ENCODE data around the gene ZNF396. TPM values are rescaled to one million over a fixed set of nuclear protein-coding genes. Genes with fewer than 3 reads are reported as not detected.
A peak's percentile ranks its signal among the peaks of the same experiment; 100 is the strongest.

The ZNF396 gene
- total RNA-seq, 2 experiments from 2014 or later: 1.9 to 2.8 TPM

GRCh38 chr18:35343936-35344735, 33.0 kb downstream of the ZNF396 start, which contains the start of gene ZNF24:
TSS of gene ZNF24 (minus strand) at chr18:35344420. CDS start at chr18:35340650, 3,770 bp downstream.
- H3K27me3 Mint-ChIP-seq: no peaks in the 10 kb centered on the region
- POLR2A ChIA-PET: interaction anchor here (0.5 to 2.4 kb wide), 9 partner anchors 9 to 785 kb away, joined by 3 to 19 read pairs (median 4); partner anchors contain the start of genes INO80C, SLC39A6, ZNF396 and ZNF397
- no peaks in the 10 kb centered on the region for H3K9me3 Mint-ChIP-seq
- H3K4me3 Mint-ChIP-seq: peak within 1 kb of the TSS; percentile 97
- peak within 1 kb of the TSS; percentile 95 for H3K27ac Mint-ChIP-seq
- ATAC-seq (ENCODE audit: low read depth): peak; percentile 87
- peaks cover 11% of the 10 kb centered on the region for H3K36me3 Mint-ChIP-seq
- peak; percentile 93 for DNase-seq
- H3K4me1 Mint-ChIP-seq: peaks cover 21% of the 10 kb centered on the region

- POLR2A ChIA-PET: interaction anchor here (0.5 to 2.4 kb wide), 8 partner anchors 8 to 785 kb away, joined by 3 to 19 read pairs (median 4); partner anchors contain the start of genes INO80C, SLC39A6, ZNF397 and ZSCAN30
- H3K9me3 Mint-ChIP-seq: no peaks in the 10 kb centered on the region
- ATAC-seq (ENCODE audit: low read depth): no peak
- H3K36me3 Mint-ChIP-seq: peaks cover 17% of the 10 kb centered on the region
- no peaks in the 10 kb centered on the region for H3K27me3 Mint-ChIP-seq
- DNase-seq: no peak
- H3K4me3 Mint-ChIP-seq: peak overlapping the region; percentile 97
- H3K4me1 Mint-ChIP-seq: peaks cover 23% of the 10 kb centered on the region
- peak overlapping the region; percentile 95 for H3K27ac Mint-ChIP-seq
Measured at GRCh38 chr18:35343488-35343935, 33.6 kb downstream of the ZNF396 start.

GRCh38 chr18:35337286-35337685, 39.9 kb downstream of the ZNF396 start:
- H3K9me3 Mint-ChIP-seq: no peaks in the 10 kb centered on the region
- H3K27ac Mint-ChIP-seq: no peak overlapping the region
- POLR2A ChIA-PET: no interaction called here
- no peak for ATAC-seq (ENCODE audit: low read depth)
- peaks cover 8% of the 10 kb centered on the region for H3K4me1 Mint-ChIP-seq
- H3K27me3 Mint-ChIP-seq: no peaks in the 10 kb centered on the region
- H3K36me3 Mint-ChIP-seq: peaks cover 71% of the 10 kb centered on the region
- no peak overlapping the region for H3K4me3 Mint-ChIP-seq
- no peak for DNase-seq

- Mint-ChIP-seq H3K27ac (no peak overlapping the region), H3K36me3 (peaks cover 72% of the 10 kb centered on the region), H3K27me3 (no peaks in the 10 kb centered on the region), H3K4me1 (peaks cover 5% of the 10 kb centered on the region), H3K4me3 (no peak overlapping the region), H3K9me3 (no peaks in the 10 kb centered on the region)
- DNase-seq (no peak), ATAC-seq (ENCODE audit: low read depth) (no peak)
- POLR2A ChIA-PET: no interaction called here
Measured at GRCh38 chr18:35335866-35336265, 41.3 kb downstream of the ZNF396 start.

GRCh38 chr18:35334821-35335220, 42.3 kb downstream of the ZNF396 start:
- Mint-ChIP-seq H3K4me1 (peaks cover 1% of the 10 kb centered on the region), H3K9me3 (no peaks in the 10 kb centered on the region), H3K4me3 (no peak overlapping the region), H3K27me3 (no peaks in the 10 kb centered on the region), H3K36me3 (peaks cover 69% of the 10 kb centered on the region), H3K27ac (no peak overlapping the region)
- ATAC-seq (ENCODE audit: low read depth) (no peak), DNase-seq (no peak)
- POLR2A ChIA-PET: interaction anchor here (0.7 kb wide), 1 partner anchor 9 kb away, joined by 3 read pairs; the partner anchor contains the start of gene ZNF24

GRCh38 chr18:35334212-35334611, 42.9 kb downstream of the ZNF396 start:
- DNase-seq (no peak), ATAC-seq (ENCODE audit: low read depth) (no peak)
- Mint-ChIP-seq H3K4me1 (peaks cover 1% of the 10 kb centered on the region), H3K27ac (no peak overlapping the region), H3K4me3 (no peak overlapping the region), H3K9me3 (no peaks in the 10 kb centered on the region), H3K36me3 (peaks cover 63% of the 10 kb centered on the region), H3K27me3 (no peaks in the 10 kb centered on the region)
- POLR2A ChIA-PET: no interaction called here

GRCh38 chr18:35331367-35332087, 45.6 kb downstream of the ZNF396 start:
- no peaks in the 10 kb centered on the region for H3K4me1 Mint-ChIP-seq
- H3K27ac Mint-ChIP-seq: no peak overlapping the region
- ATAC-seq (ENCODE audit: low read depth) (no peak), DNase-seq (no peak)
- H3K36me3 Mint-ChIP-seq: peaks cover 41% of the 10 kb centered on the region
- POLR2A ChIA-PET: no interaction called here
- H3K9me3 Mint-ChIP-seq: peaks cover 1% of the 10 kb centered on the region
- no peak overlapping the region for H3K4me3 Mint-ChIP-seq
- no peaks in the 10 kb centered on the region for H3K27me3 Mint-ChIP-seq

- Mint-ChIP-seq H3K4me1 (no peaks in the 10 kb centered on the region), H3K27me3 (no peaks in the 10 kb centered on the region), H3K9me3 (peaks cover 1% of the 10 kb centered on the region), H3K36me3 (peaks cover 20% of the 10 kb centered on the region), H3K27ac (no peak overlapping the region), H3K4me3 (no peak overlapping the region)
- POLR2A ChIA-PET: no interaction called here
- DNase-seq (no peak), ATAC-seq (ENCODE audit: low read depth) (no peak)
Measured at GRCh38 chr18:35328868-35329267, 48.3 kb downstream of the ZNF396 start.

GRCh38 chr18:35326695-35327387, 50.3 kb downstream of the ZNF396 start:
- Mint-ChIP-seq H3K9me3 (peaks cover 3% of the 10 kb centered on the region), H3K4me3 (no peak overlapping the region), H3K4me1 (no peaks in the 10 kb centered on the region), H3K36me3 (peaks cover 4% of the 10 kb centered on the region), H3K27me3 (no peaks in the 10 kb centered on the region), H3K27ac (no peak overlapping the region)
- ATAC-seq (ENCODE audit: low read depth) (no peak), DNase-seq (no peak)
- POLR2A ChIA-PET: no interaction called here

- Mint-ChIP-seq H3K36me3 (peaks cover 4% of the 10 kb centered on the region), H3K9me3 (peaks cover 3% of the 10 kb centered on the region), H3K27ac (no peak overlapping the region), H3K27me3 (no peaks in the 10 kb centered on the region), H3K4me1 (no peaks in the 10 kb centered on the region), H3K4me3 (no peak overlapping the region)
- no peak for DNase-seq
- ATAC-seq (ENCODE audit: low read depth): no peak
- POLR2A ChIA-PET: no interaction called here
Measured at GRCh38 chr18:35324926-35325655, 52.0 kb downstream of the ZNF396 start.

- Mint-ChIP-seq H3K27me3 (no peaks in the 10 kb centered on the region), H3K4me1 (no peaks in the 10 kb centered on the region), H3K36me3 (peaks cover 2% of the 10 kb centered on the region), H3K4me3 (no peak overlapping the region), H3K9me3 (peaks cover 2% of the 10 kb centered on the region), H3K27ac (no peak overlapping the region)
- DNase-seq: no peak
- no peak for ATAC-seq (ENCODE audit: low read depth)
- POLR2A ChIA-PET: no interaction called here
Measured at GRCh38 chr18:35322486-35323458, 54.4 kb downstream of the ZNF396 start.

Data from activated naive CD8-positive, alpha-beta T cell treated with anti-CD3 and anti-CD28 coated beads, Interleukin-2, amount 10 ng/mL, durations not matched to agents 7 days and 5 days (primary cell).